Measurements from ENCODE around the gene TMPRSS11B. TPM values are rescaled to one million over a fixed set of nuclear protein-coding genes. Genes with fewer than 3 reads are reported as not detected.

Gene TMPRSS11B
- total RNA-seq, 1 donor from 2014 or later = not detected

GRCh38 chr4:68278029-68278428 lies 32.5 kb upstream of the TMPRSS11B start:
- TF ChIP-seq, protein P1, sequence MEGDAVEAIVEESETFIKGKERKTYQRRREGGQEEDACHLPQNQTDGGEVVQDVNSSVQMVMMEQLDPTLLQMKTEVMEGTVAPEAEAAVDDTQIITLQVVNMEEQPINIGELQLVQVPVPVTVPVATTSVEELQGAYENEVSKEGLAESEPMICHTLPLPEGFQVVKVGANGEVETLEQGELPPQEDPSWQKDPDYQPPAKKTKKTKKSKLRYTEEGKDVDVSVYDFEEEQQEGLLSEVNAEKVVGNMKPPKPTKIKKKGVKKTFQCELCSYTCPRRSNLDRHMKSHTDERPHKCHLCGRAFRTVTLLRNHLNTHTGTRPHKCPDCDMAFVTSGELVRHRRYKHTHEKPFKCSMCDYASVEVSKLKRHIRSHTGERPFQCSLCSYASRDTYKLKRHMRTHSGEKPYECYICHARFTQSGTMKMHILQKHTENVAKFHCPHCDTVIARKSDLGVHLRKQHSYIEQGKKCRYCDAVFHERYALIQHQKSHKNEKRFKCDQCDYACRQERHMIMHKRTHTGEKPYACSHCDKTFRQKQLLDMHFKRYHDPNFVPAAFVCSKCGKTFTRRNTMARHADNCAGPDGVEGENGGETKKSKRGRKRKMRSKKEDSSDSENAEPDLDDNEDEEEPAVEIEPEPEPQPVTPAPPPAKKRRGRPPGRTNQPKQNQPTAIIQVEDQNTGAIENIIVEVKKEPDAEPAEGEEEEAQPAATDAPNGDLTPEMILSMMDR (IDR thresholded peaks at IDR 0.05) = no peak
- intact Hi-C loops (cut with DNase I) = no loop called here

DNA sequence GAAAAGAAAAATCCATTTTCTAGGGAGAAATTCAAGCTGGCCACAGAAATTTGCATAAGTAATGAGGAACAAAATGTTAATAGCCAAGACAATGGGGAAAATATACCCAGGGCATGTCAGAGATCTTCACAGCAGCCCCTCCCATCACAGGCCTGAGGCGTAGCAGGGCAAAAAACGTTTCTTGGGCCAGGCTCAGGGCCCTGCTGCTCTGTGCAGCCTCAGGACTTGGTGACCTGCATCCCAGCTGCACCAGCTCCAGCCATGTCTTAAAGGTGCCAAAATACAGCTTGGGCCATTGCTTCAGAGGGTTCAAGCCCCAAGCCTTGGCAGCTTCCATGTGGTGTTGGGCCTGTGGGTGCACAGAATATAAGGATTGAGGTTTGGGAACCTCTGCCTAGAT lies 32.1 kb upstream of the TMPRSS11B start:
- TF ChIP-seq, protein P1 (IDR thresholded peaks at IDR 0.05) = no peak
- Histone ChIP-seq H3K4me1 (no peaks in the 10 kb centered on the region), H3K27me3 (no peaks in the 10 kb centered on the region), H3K27ac (no peak overlapping the region), H3K36me3 (no peaks in the 10 kb centered on the region), H3K9me3 (no peaks in the 10 kb centered on the region), H3K4me3 (no peak overlapping the region)
- DNase-seq (ENCODE audit: low spot score in 2 of 2) = no peak
- intact Hi-C loops (cut with DNase I) = no loop called here

More at GRCh38 chr4:68278029-68278428, 32.5 kb upstream of the TMPRSS11B start:
- H3K27ac ChIP-seq = no peak overlapping the region
- H3K4me3 ChIP-seq = no peak overlapping the region
- no peaks in the 10 kb centered on the region for H3K9me3 ChIP-seq
- no peaks in the 10 kb centered on the region for H3K36me3 ChIP-seq
- no peak for DNase-seq (ENCODE audit: low spot score in 2 of 2)
- no peaks in the 10 kb centered on the region for H3K4me1 ChIP-seq
- H3K27me3 ChIP-seq = no peaks in the 10 kb centered on the region

GRCh38 chr4:68272860-68273259 lies 27.4 kb upstream of the TMPRSS11B start:
- H3K9me3 ChIP-seq = no peaks in the 10 kb centered on the region
- no peaks in the 10 kb centered on the region for H3K36me3 ChIP-seq
- intact Hi-C loops (cut with DNase I) = loop anchor here (1.0 kb wide), 1 partner anchor 103 kb away; no protein-coding TSS in a partner anchor
- no peak overlapping the region for H3K27ac ChIP-seq
- H3K27me3 ChIP-seq = no peaks in the 10 kb centered on the region
- no peak for DNase-seq (ENCODE audit: low spot score in 2 of 2)
- no peak overlapping the region for H3K4me3 ChIP-seq
- TF ChIP-seq, protein P1 (IDR thresholded peaks at IDR 0.05) = no peak
- H3K4me1 ChIP-seq = no peaks in the 10 kb centered on the region

- intact Hi-C loops (cut with DNase I) = loop anchor here (1.0 kb wide), 1 partner anchor 104 kb away; no protein-coding TSS in a partner anchor
- H3K9me3 ChIP-seq = no peaks in the 10 kb centered on the region
- no peaks in the 10 kb centered on the region for H3K4me1 ChIP-seq
- H3K4me3 ChIP-seq = peak overlapping the region; percentile 47 to 50
- TF ChIP-seq, protein P1 (IDR thresholded peaks at IDR 0.05) = no peak
- no peak overlapping the region for H3K27ac ChIP-seq
- no peak for DNase-seq (ENCODE audit: low spot score in 2 of 2)
- no peaks in the 10 kb centered on the region for H3K36me3 ChIP-seq
- no peaks in the 10 kb centered on the region for H3K27me3 ChIP-seq
Observed at GRCh38 chr4:68272380-68272779, 26.9 kb upstream of the TMPRSS11B start.

GRCh38 chr4:68271851-68272357 lies 26.4 kb upstream of the TMPRSS11B start:
- Histone ChIP-seq H3K4me1 (no peaks in the 10 kb centered on the region), H3K27ac (no peak overlapping the region), H3K36me3 (no peaks in the 10 kb centered on the region), H3K9me3 (no peaks in the 10 kb centered on the region), H3K4me3 (peak overlapping the region; percentile 47 to 50), H3K27me3 (no peaks in the 10 kb centered on the region)
- DNase-seq (ENCODE audit: low spot score in 2 of 2) = no peak
- intact Hi-C loops (cut with DNase I) = loop anchor here (1.0 kb wide), 1 partner anchor 104 kb away; no protein-coding TSS in a partner anchor
- TF ChIP-seq, protein P1 (IDR thresholded peaks at IDR 0.05) = peak; percentile 54 to 74 (median 67)
